WTC11 (cell line): Measurements from ENCODE around the gene KRT40. TPM values are rescaled to one million over a fixed set of nuclear protein-coding genes. Genes with fewer than 3 reads are reported as not detected.

Experiments
- ATAC-seq: fragments of 200-7000 bp; cut with Tn5 transposase; 2 replicates; pipeline ENCODE4 v1.10.0; 2021; ENCODE audit warnings: mild to moderate bottlenecking, moderate library complexity
- CTCF ChIA-PET: fragments of 300-600 bp; sonication (Branson Sonifier 250); formaldehyde crosslinking; loops from one replicate; lab custom pipeline; 2021; ENCODE audit warnings: antibody characterized with exemption; lab: Charles Lee
- POLR2A ChIA-PET: fragments of 350-600 bp; sonication (Branson Sonifier 250); formaldehyde crosslinking; loops from one replicate; lab custom pipeline; 2021; ENCODE audit warnings: antibody characterized with exemption; lab: Charles Lee
- DNase-seq: peaks from one replicate; pipeline ENCODE4 v3.0.0; 2021; ENCODE audit warnings: low spot score
- H3K27ac Mint-ChIP-seq: 2 replicates; pipeline ENCODE4 v1.8.0; 2021; ENCODE audit warnings: mixed read lengths
- H3K27me3 Mint-ChIP-seq: 2 replicates; pipeline ENCODE4 v1.8.0; 2021; ENCODE audit warnings: low read depth, mild to moderate bottlenecking, moderate library complexity, mixed read lengths
- H3K36me3 Mint-ChIP-seq: 2 replicates; pipeline ENCODE4 v1.8.0; 2021; ENCODE audit warnings: mixed read lengths
- H3K4me1 Mint-ChIP-seq: 2 replicates; pipeline ENCODE4 v1.8.0; 2022; ENCODE audit warnings: mixed read lengths
- H3K4me3 Mint-ChIP-seq: 2 replicates; pipeline ENCODE4 v1.8.0; 2021; ENCODE audit warnings: mild to moderate bottlenecking, moderate library complexity, mixed read lengths
- H3K9me3 Mint-ChIP-seq: 2 replicates; pipeline ENCODE4 v1.8.0; 2021; ENCODE audit warnings: mixed read lengths
- ELF4 ChIP-seq: sonication (generic); formaldehyde crosslinking; IDR thresholded peaks from 2 replicates; pipeline ENCODE4 v1.8.1; 2022; ENCODE audit warnings: low read depth, mild to moderate bottlenecking, moderate library complexity, missing genetic modification reagents
- ESRRA ChIP-seq: sonication (generic); formaldehyde crosslinking; IDR thresholded peaks from 2 replicates; pipeline ENCODE4 v1.8.1; 2022; ENCODE audit warnings: mild to moderate bottlenecking, missing genetic modification reagents, borderline replicate concordance
- GRHL2 ChIP-seq: fragments of 250-450 bp; sonication (Bioruptor Pico); IDR thresholded peaks from 2 replicates; pipeline ENCODE4 v1.8.0; 2022; ENCODE audit warnings: mild to moderate bottlenecking, moderate library complexity; ENCODE audit not compliant: insufficient replicate concordance, severe bottlenecking
- GTF2I ChIP-seq: fragments of 250-450 bp; sonication (Bioruptor Pico); conservative IDR thresholded peaks from 2 replicates; pipeline ENCODE4 v1.4.0; 2021; ENCODE audit warnings: mild to moderate bottlenecking
- MXD4 ChIP-seq: fragments of 250-450 bp; sonication (Bioruptor Pico); IDR thresholded peaks from 2 replicates; pipeline ENCODE4 v1.8.0; 2021; ENCODE audit warnings: mild to moderate bottlenecking, moderate library complexity, borderline replicate concordance
- NFE2L1 ChIP-seq: sonication (generic); formaldehyde crosslinking; IDR thresholded peaks from 2 replicates; pipeline ENCODE4 v1.8.1; 2023; ENCODE audit warnings: missing genetic modification reagents
- NR3C1 ChIP-seq: sonication (generic); formaldehyde crosslinking; conservative IDR thresholded peaks from 2 replicates; pipeline ENCODE4 v1.8.1; 2023; ENCODE audit warnings: low read depth, mild to moderate bottlenecking, missing genetic modification reagents
- TEAD1 ChIP-seq: sonication (generic); formaldehyde crosslinking; IDR thresholded peaks from 2 replicates; pipeline ENCODE4 v1.8.0; 2022; ENCODE audit warnings: mild to moderate bottlenecking, missing genetic modification reagents
- ZBTB21 ChIP-seq: sonication (generic); formaldehyde crosslinking; IDR thresholded peaks from 2 replicates; pipeline ENCODE4 v1.8.1; 2023; ENCODE audit warnings: mild to moderate bottlenecking, missing genetic modification reagents, borderline replicate concordance
- ZNF121 ChIP-seq: sonication (generic); formaldehyde crosslinking; IDR thresholded peaks from 2 replicates; pipeline ENCODE4 v1.8.0; 2023; ENCODE audit warnings: missing genetic modification reagents
- ZNF232 ChIP-seq: sonication (generic); formaldehyde crosslinking; IDR thresholded peaks from 2 replicates; pipeline ENCODE4 v1.8.0; 2022; ENCODE audit warnings: mild to moderate bottlenecking, missing genetic modification reagents
- ZNF416 ChIP-seq: fragments of 250-450 bp; sonication (Bioruptor Pico); IDR thresholded peaks from 2 replicates; pipeline ENCODE4 v1.9.0; 2021; ENCODE audit warnings: mild to moderate bottlenecking, inconsistent platforms
- ZNF423 ChIP-seq: fragments of 250-450 bp; sonication (Bioruptor Pico); IDR thresholded peaks from 2 replicates; pipeline ENCODE4 v2.1.2; 2022; ENCODE audit warnings: mild to moderate bottlenecking, moderate library complexity
- total RNA-seq: library from RNA; stranded (reverse); gene quantifications from 3 replicates; pipeline ENCODE4 v1.2.3, GENCODE V29; 2021
- TF ChIP-seq, protein P1 (sequence below): sonication (generic); formaldehyde crosslinking; IDR thresholded peaks from 2 replicates; pipeline ENCODE4 v1.8.0; 2022; ENCODE audit warnings: mild to moderate bottlenecking, missing genetic modification reagents
- TF ChIP-seq, protein P2 (sequence below): sonication (generic); formaldehyde crosslinking; IDR thresholded peaks from 2 replicates; pipeline ENCODE4 v1.8.1; 2023; ENCODE audit warnings: mild to moderate bottlenecking, missing genetic modification reagents
- TF ChIP-seq, protein P3 (sequence below): sonication (generic); formaldehyde crosslinking; IDR thresholded peaks from 2 replicates; pipeline ENCODE4 v1.8.1; 2022; ENCODE audit warnings: low read depth, missing genetic modification reagents, borderline replicate concordance
- TF ChIP-seq, protein P4 (sequence below): sonication (generic); formaldehyde crosslinking; IDR thresholded peaks from 2 replicates; pipeline ENCODE4 v1.8.1; 2023; ENCODE audit warnings: mild to moderate bottlenecking, missing genetic modification reagents, borderline replicate concordance
- TF ChIP-seq, protein P5 (sequence below): sonication (generic); formaldehyde crosslinking; IDR thresholded peaks from 2 replicates; pipeline ENCODE4 v1.8.0; 2022; ENCODE audit warnings: mild to moderate bottlenecking, missing genetic modification reagents
- TF ChIP-seq, protein P6 (sequence below): sonication (generic); formaldehyde crosslinking; conservative IDR thresholded peaks from 2 replicates; pipeline ENCODE4 v1.8.1; 2022; ENCODE audit warnings: mild to moderate bottlenecking, missing genetic modification reagents
- TF ChIP-seq, protein P7 (sequence below): fragments of 250-450 bp; sonication (Bioruptor Pico); IDR thresholded peaks from 2 replicates; pipeline ENCODE4 v1.9.0; 2021; ENCODE audit warnings: mild to moderate bottlenecking

KRT40 gene
- total RNA-seq, 1 experiment from 2014 or later: not detected

DNA sequence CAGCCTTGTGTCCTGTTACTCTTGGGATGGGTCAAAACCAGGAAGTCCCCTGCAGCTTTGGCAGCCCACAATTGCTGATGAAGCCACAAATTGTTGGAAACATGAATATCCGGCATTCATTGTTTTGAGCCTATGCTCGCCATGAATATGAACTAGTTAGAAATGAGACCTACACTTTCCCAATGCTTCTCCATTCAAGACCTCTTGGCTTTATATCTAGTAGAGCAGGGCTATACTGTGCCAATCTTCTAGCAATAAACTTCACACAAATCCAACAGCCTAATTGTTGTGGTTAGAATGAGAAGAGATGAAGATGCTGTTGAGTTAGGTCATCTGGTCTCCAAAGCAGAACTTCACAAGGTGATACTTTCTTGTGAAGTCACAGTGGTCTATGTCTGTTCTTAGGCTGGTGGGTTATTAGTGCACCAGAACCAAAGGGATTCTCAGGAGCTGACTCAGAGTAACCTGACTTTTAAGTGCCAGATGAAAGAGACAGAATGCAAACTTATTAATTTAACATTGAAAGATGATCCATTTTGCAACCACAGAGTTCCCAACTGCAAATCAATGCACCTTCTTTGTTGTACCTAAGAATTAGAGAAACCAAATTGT lies 33.0 kb downstream of the KRT40 start:
- no peaks in the 10 kb centered on the region for H3K36me3 Mint-ChIP-seq

DNA sequence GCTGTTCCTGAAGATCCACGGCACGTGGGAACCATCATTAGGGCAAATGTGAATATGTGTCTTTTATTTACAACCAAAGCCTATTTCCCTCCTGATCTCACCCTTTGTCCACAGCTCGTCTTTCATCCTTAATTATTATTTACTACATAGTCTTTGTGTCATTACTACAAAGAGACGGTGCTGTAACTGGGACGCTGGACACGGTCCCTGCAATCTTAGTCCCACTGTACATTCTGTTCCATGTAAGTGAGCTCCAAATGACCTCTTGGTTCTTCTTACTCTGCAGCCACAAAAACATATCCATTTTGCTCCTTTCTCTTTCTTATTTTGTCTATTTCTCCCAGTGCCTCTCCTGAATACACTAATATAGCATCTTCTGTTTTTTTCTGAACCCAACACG lies 34.0 kb downstream of the KRT40 start:
- no peak overlapping the region for H3K27ac Mint-ChIP-seq
- H3K36me3 Mint-ChIP-seq: no peaks in the 10 kb centered on the region
- POLR2A ChIA-PET: no interaction called here
- 0 out of 2 replicates have a peak, but pooled peaks cover 2% of the 10 kb centered on the region for H3K4me1 Mint-ChIP-seq
- no peaks in the 10 kb centered on the region for H3K27me3 Mint-ChIP-seq
- no peak overlapping the region for H3K4me3 Mint-ChIP-seq
- DNase-seq (no peak), ATAC-seq (no peak)
- H3K9me3 Mint-ChIP-seq: no peaks in the 10 kb centered on the region
- CTCF ChIA-PET: interaction anchor here (1.1 kb wide), 1 partner anchor 13 kb away, joined by 4 read pairs; no protein-coding TSS in a partner anchor
- TF ChIP-seq, protein P1, sequence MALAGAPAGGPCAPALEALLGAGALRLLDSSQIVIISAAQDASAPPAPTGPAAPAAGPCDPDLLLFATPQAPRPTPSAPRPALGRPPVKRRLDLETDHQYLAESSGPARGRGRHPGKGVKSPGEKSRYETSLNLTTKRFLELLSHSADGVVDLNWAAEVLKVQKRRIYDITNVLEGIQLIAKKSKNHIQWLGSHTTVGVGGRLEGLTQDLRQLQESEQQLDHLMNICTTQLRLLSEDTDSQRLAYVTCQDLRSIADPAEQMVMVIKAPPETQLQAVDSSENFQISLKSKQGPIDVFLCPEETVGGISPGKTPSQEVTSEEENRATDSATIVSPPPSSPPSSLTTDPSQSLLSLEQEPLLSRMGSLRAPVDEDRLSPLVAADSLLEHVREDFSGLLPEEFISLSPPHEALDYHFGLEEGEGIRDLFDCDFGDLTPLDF (CRISPR knock-in tag): no peak
- TF ChIP-seq ZNF423 (CRISPR knock-in tag) (no peak), ESRRA (no peak), ZBTB21 (CRISPR knock-in tag) (no peak), GRHL2 (CRISPR knock-in tag) (no peak), MXD4 (CRISPR knock-in tag) (no peak), ZNF232 (CRISPR knock-in tag) (no peak), ZNF416 (CRISPR knock-in tag) (no peak), NR3C1 (CRISPR knock-in tag) (no peak), TEAD1 (CRISPR knock-in tag) (no peak), NFE2L1 (no peak)
- TF ChIP-seq, protein P2, sequence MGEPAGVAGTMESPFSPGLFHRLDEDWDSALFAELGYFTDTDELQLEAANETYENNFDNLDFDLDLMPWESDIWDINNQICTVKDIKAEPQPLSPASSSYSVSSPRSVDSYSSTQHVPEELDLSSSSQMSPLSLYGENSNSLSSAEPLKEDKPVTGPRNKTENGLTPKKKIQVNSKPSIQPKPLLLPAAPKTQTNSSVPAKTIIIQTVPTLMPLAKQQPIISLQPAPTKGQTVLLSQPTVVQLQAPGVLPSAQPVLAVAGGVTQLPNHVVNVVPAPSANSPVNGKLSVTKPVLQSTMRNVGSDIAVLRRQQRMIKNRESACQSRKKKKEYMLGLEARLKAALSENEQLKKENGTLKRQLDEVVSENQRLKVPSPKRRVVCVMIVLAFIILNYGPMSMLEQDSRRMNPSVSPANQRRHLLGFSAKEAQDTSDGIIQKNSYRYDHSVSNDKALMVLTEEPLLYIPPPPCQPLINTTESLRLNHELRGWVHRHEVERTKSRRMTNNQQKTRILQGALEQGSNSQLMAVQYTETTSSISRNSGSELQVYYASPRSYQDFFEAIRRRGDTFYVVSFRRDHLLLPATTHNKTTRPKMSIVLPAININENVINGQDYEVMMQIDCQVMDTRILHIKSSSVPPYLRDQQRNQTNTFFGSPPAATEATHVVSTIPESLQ (CRISPR knock-in tag): no peak
- TF ChIP-seq, protein P3, sequence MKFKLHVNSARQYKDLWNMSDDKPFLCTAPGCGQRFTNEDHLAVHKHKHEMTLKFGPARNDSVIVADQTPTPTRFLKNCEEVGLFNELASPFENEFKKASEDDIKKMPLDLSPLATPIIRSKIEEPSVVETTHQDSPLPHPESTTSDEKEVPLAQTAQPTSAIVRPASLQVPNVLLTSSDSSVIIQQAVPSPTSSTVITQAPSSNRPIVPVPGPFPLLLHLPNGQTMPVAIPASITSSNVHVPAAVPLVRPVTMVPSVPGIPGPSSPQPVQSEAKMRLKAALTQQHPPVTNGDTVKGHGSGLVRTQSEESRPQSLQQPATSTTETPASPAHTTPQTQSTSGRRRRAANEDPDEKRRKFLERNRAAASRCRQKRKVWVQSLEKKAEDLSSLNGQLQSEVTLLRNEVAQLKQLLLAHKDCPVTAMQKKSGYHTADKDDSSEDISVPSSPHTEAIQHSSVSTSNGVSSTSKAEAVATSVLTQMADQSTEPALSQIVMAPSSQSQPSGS (CRISPR knock-in tag): no peak
- TF ChIP-seq, protein P4, sequence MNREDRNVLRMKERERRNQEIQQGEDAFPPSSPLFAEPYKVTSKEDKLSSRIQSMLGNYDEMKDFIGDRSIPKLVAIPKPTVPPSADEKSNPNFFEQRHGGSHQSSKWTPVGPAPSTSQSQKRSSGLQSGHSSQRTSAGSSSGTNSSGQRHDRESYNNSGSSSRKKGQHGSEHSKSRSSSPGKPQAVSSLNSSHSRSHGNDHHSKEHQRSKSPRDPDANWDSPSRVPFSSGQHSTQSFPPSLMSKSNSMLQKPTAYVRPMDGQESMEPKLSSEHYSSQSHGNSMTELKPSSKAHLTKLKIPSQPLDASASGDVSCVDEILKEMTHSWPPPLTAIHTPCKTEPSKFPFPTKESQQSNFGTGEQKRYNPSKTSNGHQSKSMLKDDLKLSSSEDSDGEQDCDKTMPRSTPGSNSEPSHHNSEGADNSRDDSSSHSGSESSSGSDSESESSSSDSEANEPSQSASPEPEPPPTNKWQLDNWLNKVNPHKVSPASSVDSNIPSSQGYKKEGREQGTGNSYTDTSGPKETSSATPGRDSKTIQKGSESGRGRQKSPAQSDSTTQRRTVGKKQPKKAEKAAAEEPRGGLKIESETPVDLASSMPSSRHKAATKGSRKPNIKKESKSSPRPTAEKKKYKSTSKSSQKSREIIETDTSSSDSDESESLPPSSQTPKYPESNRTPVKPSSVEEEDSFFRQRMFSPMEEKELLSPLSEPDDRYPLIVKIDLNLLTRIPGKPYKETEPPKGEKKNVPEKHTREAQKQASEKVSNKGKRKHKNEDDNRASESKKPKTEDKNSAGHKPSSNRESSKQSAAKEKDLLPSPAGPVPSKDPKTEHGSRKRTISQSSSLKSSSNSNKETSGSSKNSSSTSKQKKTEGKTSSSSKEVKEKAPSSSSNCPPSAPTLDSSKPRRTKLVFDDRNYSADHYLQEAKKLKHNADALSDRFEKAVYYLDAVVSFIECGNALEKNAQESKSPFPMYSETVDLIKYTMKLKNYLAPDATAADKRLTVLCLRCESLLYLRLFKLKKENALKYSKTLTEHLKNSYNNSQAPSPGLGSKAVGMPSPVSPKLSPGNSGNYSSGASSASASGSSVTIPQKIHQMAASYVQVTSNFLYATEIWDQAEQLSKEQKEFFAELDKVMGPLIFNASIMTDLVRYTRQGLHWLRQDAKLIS: no peak
- TF ChIP-seq, protein P5, sequence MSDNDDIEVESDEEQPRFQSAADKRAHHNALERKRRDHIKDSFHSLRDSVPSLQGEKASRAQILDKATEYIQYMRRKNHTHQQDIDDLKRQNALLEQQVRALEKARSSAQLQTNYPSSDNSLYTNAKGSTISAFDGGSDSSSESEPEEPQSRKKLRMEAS (CRISPR knock-in tag): no peak

More for the DNA sequence above, 33.0 kb downstream of the KRT40 start:
- TF ChIP-seq, protein P3 (CRISPR knock-in tag): no peak
- TF ChIP-seq, protein P6, sequence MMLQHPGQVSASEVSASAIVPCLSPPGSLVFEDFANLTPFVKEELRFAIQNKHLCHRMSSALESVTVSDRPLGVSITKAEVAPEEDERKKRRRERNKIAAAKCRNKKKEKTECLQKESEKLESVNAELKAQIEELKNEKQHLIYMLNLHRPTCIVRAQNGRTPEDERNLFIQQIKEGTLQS (CRISPR knock-in tag): no peak
- TF ChIP-seq GTF2I (CRISPR knock-in tag) (no peak), ELF4 (CRISPR knock-in tag) (no peak), ZNF121 (CRISPR knock-in tag) (no peak), ESRRA (no peak)
- TF ChIP-seq, protein P7, sequence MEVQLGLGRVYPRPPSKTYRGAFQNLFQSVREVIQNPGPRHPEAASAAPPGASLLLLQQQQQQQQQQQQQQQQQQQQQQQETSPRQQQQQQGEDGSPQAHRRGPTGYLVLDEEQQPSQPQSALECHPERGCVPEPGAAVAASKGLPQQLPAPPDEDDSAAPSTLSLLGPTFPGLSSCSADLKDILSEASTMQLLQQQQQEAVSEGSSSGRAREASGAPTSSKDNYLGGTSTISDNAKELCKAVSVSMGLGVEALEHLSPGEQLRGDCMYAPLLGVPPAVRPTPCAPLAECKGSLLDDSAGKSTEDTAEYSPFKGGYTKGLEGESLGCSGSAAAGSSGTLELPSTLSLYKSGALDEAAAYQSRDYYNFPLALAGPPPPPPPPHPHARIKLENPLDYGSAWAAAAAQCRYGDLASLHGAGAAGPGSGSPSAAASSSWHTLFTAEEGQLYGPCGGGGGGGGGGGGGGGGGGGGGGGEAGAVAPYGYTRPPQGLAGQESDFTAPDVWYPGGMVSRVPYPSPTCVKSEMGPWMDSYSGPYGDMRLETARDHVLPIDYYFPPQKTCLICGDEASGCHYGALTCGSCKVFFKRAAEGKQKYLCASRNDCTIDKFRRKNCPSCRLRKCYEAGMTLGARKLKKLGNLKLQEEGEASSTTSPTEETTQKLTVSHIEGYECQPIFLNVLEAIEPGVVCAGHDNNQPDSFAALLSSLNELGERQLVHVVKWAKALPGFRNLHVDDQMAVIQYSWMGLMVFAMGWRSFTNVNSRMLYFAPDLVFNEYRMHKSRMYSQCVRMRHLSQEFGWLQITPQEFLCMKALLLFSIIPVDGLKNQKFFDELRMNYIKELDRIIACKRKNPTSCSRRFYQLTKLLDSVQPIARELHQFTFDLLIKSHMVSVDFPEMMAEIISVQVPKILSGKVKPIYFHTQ: no peak
- TF ChIP-seq, all 79 proteins: peak for 0
- no peak for DNase-seq
- ChIA-PET POLR2A (no interaction called here), CTCF (no interaction called here)
- Mint-ChIP-seq H3K27me3 (no peaks in the 10 kb centered on the region), H3K27ac (no peak overlapping the region), H3K9me3 (no peaks in the 10 kb centered on the region), H3K4me1 (peaks cover 5% of the 10 kb centered on the region; the same call in 1 of the 2 replicates), H3K4me3 (no peak overlapping the region)
- no peak for ATAC-seq
